GM18909 (cell line): ENCODE results near the gene CDK5R1.
A peak's percentile ranks its signal among the peaks of the same experiment; 100 is the strongest.

Experiments used
- ATAC-seq: cut with Tn5 transposase; IDR thresholded peaks from one replicate; pipeline ENCODE4 v1.9.1; 2021; ENCODE audit warnings: mild to moderate bottlenecking; ENCODE audit not compliant: unreplicated experiment, poor library complexity

Gene CDK5R1

DNA sequence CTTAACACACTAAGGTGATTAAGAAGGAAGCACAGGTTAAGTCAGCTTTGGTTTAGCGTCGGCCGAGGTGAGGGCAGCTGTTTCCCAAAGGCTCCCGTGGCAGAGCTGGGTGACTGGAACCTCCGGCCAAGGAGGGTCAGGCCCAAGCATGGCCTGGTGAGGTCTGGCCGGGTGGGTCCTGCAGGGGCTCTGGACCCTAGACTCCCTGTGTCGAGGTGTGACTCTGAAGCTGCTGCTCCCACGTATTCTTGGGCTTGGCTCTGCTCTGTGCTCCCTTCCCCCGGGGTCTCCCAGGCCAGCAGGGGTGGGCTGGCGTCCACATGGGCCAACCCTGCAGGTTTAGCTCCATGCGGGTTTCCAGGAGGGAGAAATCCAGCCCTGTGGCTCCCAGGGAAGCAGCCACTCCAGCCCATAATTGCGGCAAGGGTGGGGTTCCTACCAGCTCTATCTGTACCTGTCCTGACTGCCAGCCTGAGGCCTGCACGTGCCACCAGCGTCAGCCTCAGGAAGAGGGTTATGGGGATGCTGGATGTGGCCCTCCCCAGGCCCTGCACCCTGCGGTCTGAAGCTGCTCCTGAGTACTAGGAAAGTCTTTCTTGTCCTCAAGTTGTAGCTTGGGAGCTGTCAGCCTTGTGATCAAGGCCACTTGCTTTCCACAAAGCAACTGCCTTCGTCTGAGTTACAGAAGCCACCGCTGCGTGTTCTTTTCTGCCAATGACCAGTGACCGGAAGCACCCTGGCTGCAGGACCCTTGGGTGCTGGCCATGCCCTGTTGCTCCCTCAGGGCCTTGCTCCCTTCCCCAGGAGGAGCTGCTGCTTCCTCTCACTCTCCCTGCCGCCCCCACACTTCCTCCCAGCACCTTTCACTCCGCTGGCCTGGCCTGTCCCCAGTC lies 4.8 kb downstream of the CDK5R1 start:
- no peak for ATAC-seq

- ATAC-seq, result no peak
These were observed 5.4 kb downstream of the CDK5R1 start for GRCh38 chr17:32492264-32492589.

- ATAC-seq, result no peak
These were observed 6.0 kb downstream of the CDK5R1 start for GRCh38 chr17:32492648-32493289.

GRCh38 chr17:32493571-32493970 lies 6.8 kb downstream of the CDK5R1 start:
- no peak for ATAC-seq

DNA sequence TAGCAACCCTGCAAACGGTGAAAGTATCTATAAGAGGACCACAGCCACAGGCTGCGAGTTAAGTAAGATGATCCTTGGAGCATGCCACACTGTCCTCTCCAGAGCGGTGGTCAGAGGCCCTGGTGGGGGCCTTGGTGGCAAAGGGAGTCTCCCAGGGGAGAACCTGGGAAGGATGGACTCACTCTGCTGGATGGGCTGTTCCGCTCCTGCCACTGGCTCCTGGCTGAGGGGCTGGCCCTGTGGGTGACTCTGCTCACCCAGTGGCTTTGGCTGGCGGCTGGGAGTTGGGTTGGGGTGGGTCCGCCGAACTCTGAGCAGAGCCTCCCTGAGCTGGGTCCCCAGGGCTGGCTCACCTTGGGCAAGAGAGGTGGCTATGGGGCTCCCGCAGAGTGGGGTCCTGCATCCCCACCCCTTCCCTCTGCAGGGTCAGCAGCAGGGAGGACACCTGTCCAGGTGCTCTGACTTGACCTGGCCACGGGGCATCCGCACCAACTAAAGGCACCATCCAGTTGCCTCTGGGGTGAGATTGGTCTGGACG lies 7.3 kb downstream of the CDK5R1 start:
- no peak for ATAC-seq

GRCh38 chr17:32494621-32495358 lies 8.0 kb downstream of the CDK5R1 start:
- no peak for ATAC-seq

- no peak for ATAC-seq
These were observed 8.8 kb downstream of the CDK5R1 start for GRCh38 chr17:32495359-32496231.

DNA sequence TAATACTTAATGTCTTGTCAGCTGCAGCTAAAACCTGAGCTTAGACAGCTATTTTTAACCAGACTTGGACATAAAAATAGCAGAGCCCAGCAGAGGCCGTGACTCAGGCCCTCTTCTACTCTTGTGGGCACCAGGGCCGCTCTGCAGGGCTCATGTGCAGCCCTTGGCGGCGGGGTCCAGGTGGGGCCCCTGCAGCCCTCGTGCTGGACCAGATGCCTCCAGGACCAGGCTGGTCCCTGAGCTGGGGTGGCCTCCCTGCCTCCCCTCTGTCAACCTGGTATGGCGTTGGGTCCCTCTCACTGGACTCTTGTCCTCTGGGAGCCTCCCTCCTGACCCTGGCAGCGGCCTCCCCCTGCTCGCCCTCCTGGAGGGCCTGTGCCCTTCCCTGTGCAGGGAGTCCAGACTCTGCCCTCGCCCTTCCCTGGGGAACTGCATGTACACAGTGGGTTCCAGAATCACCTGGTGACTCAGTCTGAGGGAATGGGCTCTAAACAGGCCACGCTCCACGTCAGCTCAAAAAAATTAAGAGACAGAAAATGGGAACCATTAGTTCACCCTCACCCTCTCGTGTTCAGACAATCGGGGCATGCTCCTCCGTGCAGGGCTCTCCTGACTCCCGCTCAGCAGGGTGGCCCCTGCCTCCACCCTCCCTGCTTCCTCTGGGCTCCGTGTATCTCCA lies 9.7 kb downstream of the CDK5R1 start:
- ATAC-seq, result no peak

- ATAC-seq, result no peak
These were observed 10.8 kb downstream of the CDK5R1 start for GRCh38 chr17:32497431-32498205.

DNA sequence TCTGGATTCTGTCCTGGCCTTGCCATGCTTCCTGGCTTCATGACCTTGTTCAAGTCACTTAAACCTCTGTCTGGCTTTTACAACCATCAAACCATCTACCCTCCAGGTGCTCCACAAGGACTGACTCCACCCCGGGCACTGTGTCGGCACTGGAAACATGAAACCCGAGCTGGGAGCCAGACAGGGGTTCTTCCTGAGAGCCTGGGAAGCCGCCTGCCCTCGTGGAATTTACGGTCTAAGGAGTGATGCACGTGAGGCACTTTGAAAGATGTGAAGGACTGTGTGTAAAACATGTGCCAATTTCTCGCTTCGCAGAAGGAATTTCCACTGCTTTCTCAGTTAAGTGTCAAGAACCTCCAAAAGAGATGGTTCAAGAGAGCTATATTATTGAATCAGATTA lies 11.6 kb downstream of the CDK5R1 start:
- no peak for ATAC-seq

DNA sequence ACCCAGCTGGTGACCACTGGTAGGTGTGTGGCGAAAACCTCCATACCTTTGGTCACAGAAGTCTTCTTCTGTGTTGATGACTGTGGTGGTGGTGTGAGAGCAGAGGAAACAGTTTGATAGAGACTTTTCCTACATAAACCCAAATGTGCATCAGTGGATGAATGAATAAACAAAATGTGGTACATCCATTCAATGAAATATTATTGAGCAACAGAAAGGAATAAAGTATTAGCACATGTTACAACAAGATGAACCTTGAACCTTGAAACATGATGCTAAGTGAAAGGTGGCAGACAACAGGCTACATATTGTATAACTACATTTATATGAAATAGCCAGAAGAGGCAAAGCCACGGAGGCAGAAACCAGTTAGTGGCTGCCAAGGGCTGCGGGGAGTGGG lies 15.2 kb downstream of the CDK5R1 start:
- no peak for ATAC-seq

DNA sequence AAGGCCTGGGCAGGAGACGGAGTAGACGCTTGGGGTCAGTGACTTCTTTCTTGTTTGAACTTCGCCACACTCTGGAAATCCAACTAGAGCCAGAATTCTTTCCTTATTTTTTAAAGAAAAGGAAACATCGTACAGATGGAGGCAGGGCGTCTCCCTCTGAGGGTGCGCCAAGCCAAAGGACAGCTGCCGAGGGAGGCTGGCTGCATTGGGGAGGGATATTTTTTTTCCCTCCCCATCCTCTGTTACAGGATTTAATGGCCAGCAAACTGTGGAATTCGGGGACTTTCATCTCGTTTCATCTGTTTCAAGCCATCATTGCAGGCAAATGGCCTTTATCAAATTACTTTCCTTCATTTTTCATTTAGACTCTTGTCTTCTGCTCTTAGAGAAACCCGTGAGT lies 15.9 kb downstream of the CDK5R1 start:
- no peak for ATAC-seq

GRCh38 chr17:32503251-32504165 lies 16.7 kb downstream of the CDK5R1 start:
- ATAC-seq, result peak; percentile 90

GRCh38 chr17:32504166-32504990 lies 17.6 kb downstream of the CDK5R1 start:
- peak; percentile 30 for ATAC-seq

- ATAC-seq, result no peak
These were observed 22.1 kb downstream of the CDK5R1 start for GRCh38 chr17:32508926-32509325.

DNA sequence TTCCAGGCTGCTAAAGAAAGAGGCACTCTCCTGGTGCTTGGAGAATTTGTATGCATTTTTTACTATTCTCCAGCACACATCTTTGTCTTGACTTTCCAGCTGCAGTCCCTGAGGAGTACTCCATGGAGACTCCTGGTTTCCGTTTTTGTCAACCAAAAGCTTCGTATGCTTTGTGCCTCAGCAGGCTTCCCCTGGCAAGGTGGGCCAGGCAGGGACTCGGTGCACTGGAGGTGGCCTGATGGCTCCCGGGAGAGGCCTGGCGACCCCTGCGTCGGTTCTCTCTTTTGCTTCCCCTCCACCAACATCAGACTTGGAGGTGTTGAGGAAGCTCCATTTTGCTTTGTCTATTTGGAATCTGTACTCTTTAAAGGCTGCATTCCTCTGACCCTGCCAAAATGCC lies 23.7 kb downstream of the CDK5R1 start:
- no peak for ATAC-seq

DNA sequence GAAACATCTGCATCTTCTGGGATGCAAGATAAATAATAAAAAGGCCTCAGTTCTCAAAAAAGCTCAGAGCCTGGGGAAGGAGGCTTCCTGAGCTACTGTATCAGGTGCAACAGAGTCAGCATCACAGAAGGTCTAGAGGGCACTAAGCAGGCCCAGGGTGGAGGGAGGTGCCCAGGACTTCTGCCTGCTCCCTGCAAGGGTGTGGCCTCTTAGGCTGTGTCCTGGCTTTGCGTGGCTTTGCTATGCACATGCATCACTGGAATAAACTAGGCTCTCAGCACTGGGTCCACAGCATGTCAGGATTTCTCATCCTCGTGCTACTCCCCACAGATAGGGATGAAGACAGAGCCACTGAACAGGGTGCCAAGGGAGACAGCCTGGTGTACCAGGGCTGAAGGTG lies 25.5 kb downstream of the CDK5R1 start:
- ATAC-seq, result no peak
